Activated CD4-positive, alpha-beta memory T cell treated with anti-CD3 and anti-CD28 coated beads, Interleukin-2, amount 10 ng/mL, durations not matched to agents 7 days and 5 days (primary cell): ENCODE results near the gene FAM174C. TPM values are rescaled to one million over a fixed set of nuclear protein-coding genes. Genes with fewer than 3 reads are reported as not detected.

Experiments
- CTCF ChIA-PET: fragments of 350-600 bp; sonication (Branson Sonifier 250); formaldehyde crosslinking; loops from one replicate; lab custom pipeline; 2021; ENCODE audit warnings: antibody characterized with exemption, inconsistent platforms; lab: Charles Lee
- POLR2A ChIA-PET: fragments of 350-600 bp; sonication (Branson Sonifier 250); formaldehyde crosslinking; loops from one replicate; lab custom pipeline; 2021; ENCODE audit warnings: antibody characterized with exemption; lab: Charles Lee
- DNase-seq: peaks from one replicate; pipeline ENCODE4 v3.0.0-alpha.2; 2020
- H3K27ac Mint-ChIP-seq: one replicate; pipeline ENCODE4 v1.8.0; 2021; ENCODE audit warnings: mild to moderate bottlenecking, mixed read lengths
- H3K27me3 Mint-ChIP-seq: one replicate; pipeline ENCODE4 v1.8.0; 2021; ENCODE audit warnings: mixed read lengths
- H3K36me3 Mint-ChIP-seq: one replicate; pipeline ENCODE4 v1.8.0; 2021; ENCODE audit warnings: low read depth, mixed read lengths
- H3K4me1 Mint-ChIP-seq: one replicate; pipeline ENCODE4 v1.8.0; 2021; ENCODE audit warnings: mixed read lengths
- H3K4me3 Mint-ChIP-seq: one replicate; pipeline ENCODE4 v1.8.0; 2021; ENCODE audit warnings: mild to moderate bottlenecking, mixed read lengths
- H3K9me3 Mint-ChIP-seq: one replicate; pipeline ENCODE4 v1.8.0; 2021; ENCODE audit warnings: mixed read lengths
- total RNA-seq, 2 experiments: library from RNA; stranded (reverse); gene quantifications; one replicate each; pipeline ENCODE4 v1.2.3, GENCODE V29; 2021

Gene FAM174C
- total RNA-seq, 2 experiments from 2014 or later: 45.9 to 50.1 TPM

- H3K36me3 Mint-ChIP-seq: no peaks in the 10 kb centered on the region
- ChIA-PET POLR2A (interaction anchor here (1.2 kb wide), 1 partner anchor 11 kb away, joined by 3 read pairs; no protein-coding TSS in a partner anchor), CTCF (no interaction called here)
- no peak overlapping the region for H3K4me3 Mint-ChIP-seq
- H3K9me3 Mint-ChIP-seq: no peaks in the 10 kb centered on the region
- peaks cover 17% of the 10 kb centered on the region for H3K27me3 Mint-ChIP-seq
- DNase-seq: no peak
- H3K4me1 Mint-ChIP-seq: peaks cover 3% of the 10 kb centered on the region
- no peak overlapping the region for H3K27ac Mint-ChIP-seq
These were observed 15.6 kb downstream of the FAM174C start for GRCh38 chr19:1290703-1291651.

GRCh38 chr19:1291761-1292418, 16.6 kb downstream of the FAM174C start:
- no peaks in the 10 kb centered on the region for H3K4me1 Mint-ChIP-seq
- H3K27ac Mint-ChIP-seq: no peak overlapping the region
- peaks cover 13% of the 10 kb centered on the region for H3K27me3 Mint-ChIP-seq
- H3K9me3 Mint-ChIP-seq: no peaks in the 10 kb centered on the region
- no peaks in the 10 kb centered on the region for H3K36me3 Mint-ChIP-seq
- ChIA-PET POLR2A (interaction anchor here (1.2 kb wide), 1 partner anchor 12 kb away, joined by 3 read pairs; no protein-coding TSS in a partner anchor), CTCF (no interaction called here)
- H3K4me3 Mint-ChIP-seq: no peak overlapping the region
- no peak for DNase-seq

- DNase-seq: no peak
- Mint-ChIP-seq H3K4me1 (no peaks in the 10 kb centered on the region), H3K27ac (no peak overlapping the region), H3K27me3 (peaks cover 13% of the 10 kb centered on the region), H3K4me3 (no peak overlapping the region), H3K36me3 (no peaks in the 10 kb centered on the region), H3K9me3 (no peaks in the 10 kb centered on the region)
- CTCF ChIA-PET: no interaction called here
- POLR2A ChIA-PET: no interaction called here
These were observed 17.3 kb downstream of the FAM174C start for GRCh38 chr19:1292419-1293151.

GRCh38 chr19:1293782-1294604, 18.7 kb downstream of the FAM174C start:
- Mint-ChIP-seq H3K4me3 (no peak overlapping the region), H3K36me3 (no peaks in the 10 kb centered on the region), H3K27ac (no peak overlapping the region), H3K4me1 (no peaks in the 10 kb centered on the region), H3K27me3 (peaks cover 8% of the 10 kb centered on the region), H3K9me3 (no peaks in the 10 kb centered on the region)
- no peak for DNase-seq
- ChIA-PET POLR2A (no interaction called here), CTCF (no interaction called here)

GRCh38 chr19:1294688-1295087, 19.4 kb downstream of the FAM174C start:
- Mint-ChIP-seq H3K9me3 (no peaks in the 10 kb centered on the region), H3K27ac (no peak overlapping the region), H3K4me3 (no peak overlapping the region), H3K36me3 (no peaks in the 10 kb centered on the region), H3K4me1 (no peaks in the 10 kb centered on the region), H3K27me3 (peaks cover 5% of the 10 kb centered on the region)
- ChIA-PET CTCF (no interaction called here), POLR2A (no interaction called here)
- no peak for DNase-seq

GRCh38 chr19:1295169-1296012, 20.1 kb downstream of the FAM174C start:
- no peak overlapping the region for H3K27ac Mint-ChIP-seq
- DNase-seq: peak; percentile 46
- H3K4me3 Mint-ChIP-seq: no peak overlapping the region
- H3K36me3 Mint-ChIP-seq: no peaks in the 10 kb centered on the region
- H3K4me1 Mint-ChIP-seq: no peaks in the 10 kb centered on the region
- CTCF ChIA-PET: no interaction called here
- peaks cover 5% of the 10 kb centered on the region for H3K27me3 Mint-ChIP-seq
- POLR2A ChIA-PET: interaction anchor here (0.7 kb wide), 1 partner anchor 17 kb away, joined by 3 read pairs; no protein-coding TSS in a partner anchor
- H3K9me3 Mint-ChIP-seq: no peaks in the 10 kb centered on the region

- Mint-ChIP-seq H3K36me3 (no peaks in the 10 kb centered on the region), H3K9me3 (no peaks in the 10 kb centered on the region), H3K27me3 (peaks cover 5% of the 10 kb centered on the region), H3K4me3 (no peak overlapping the region), H3K27ac (no peak overlapping the region), H3K4me1 (no peaks in the 10 kb centered on the region)
- no peak for DNase-seq
- ChIA-PET CTCF (no interaction called here), POLR2A (interaction anchor here (0.7 kb wide), 1 partner anchor 18 kb away, joined by 3 read pairs; no protein-coding TSS in a partner anchor)
These were observed 20.7 kb downstream of the FAM174C start for GRCh38 chr19:1296078-1296477.

- no peaks in the 10 kb centered on the region for H3K36me3 Mint-ChIP-seq
- H3K4me1 Mint-ChIP-seq: no peaks in the 10 kb centered on the region
- CTCF ChIA-PET: no interaction called here
- H3K4me3 Mint-ChIP-seq: no peak overlapping the region
- H3K27me3 Mint-ChIP-seq: peaks cover 4% of the 10 kb centered on the region
- POLR2A ChIA-PET: no interaction called here
- no peaks in the 10 kb centered on the region for H3K9me3 Mint-ChIP-seq
- no peak for DNase-seq
- no peak overlapping the region for H3K27ac Mint-ChIP-seq
These were observed 21.4 kb downstream of the FAM174C start for GRCh38 chr19:1296575-1297271.

- Mint-ChIP-seq H3K36me3 (no peaks in the 10 kb centered on the region), H3K9me3 (no peaks in the 10 kb centered on the region), H3K27me3 (peaks cover 4% of the 10 kb centered on the region), H3K4me3 (no peak overlapping the region), H3K27ac (no peak overlapping the region), H3K4me1 (no peaks in the 10 kb centered on the region)
- CTCF ChIA-PET: no interaction called here
- DNase-seq: no peak
- POLR2A ChIA-PET: no interaction called here
These were observed 22.9 kb downstream of the FAM174C start for GRCh38 chr19:1298235-1298634.

- Mint-ChIP-seq H3K27ac (no peak overlapping the region), H3K4me3 (no peak overlapping the region), H3K36me3 (no peaks in the 10 kb centered on the region), H3K27me3 (no peaks in the 10 kb centered on the region), H3K4me1 (no peaks in the 10 kb centered on the region), H3K9me3 (no peaks in the 10 kb centered on the region)
- no peak for DNase-seq
- ChIA-PET POLR2A (no interaction called here), CTCF (no interaction called here)
These were observed 24.5 kb downstream of the FAM174C start for GRCh38 chr19:1299801-1300200.

- Mint-ChIP-seq H3K4me3 (no peak overlapping the region), H3K36me3 (no peaks in the 10 kb centered on the region), H3K27me3 (no peaks in the 10 kb centered on the region), H3K4me1 (no peaks in the 10 kb centered on the region), H3K9me3 (no peaks in the 10 kb centered on the region), H3K27ac (no peak overlapping the region)
- POLR2A ChIA-PET: interaction anchor here (0.6 kb wide), 1 partner anchor 76 kb away, joined by 3 read pairs; no protein-coding TSS in a partner anchor
- CTCF ChIA-PET: no interaction called here
- no peak for DNase-seq
These were observed 25.6 kb downstream of the FAM174C start for GRCh38 chr19:1300744-1301490.
